GM23248 (cell line): ENCODE data around the gene SLC6A4. TPM values are rescaled to one million over a fixed set of nuclear protein-coding genes. Genes with fewer than 3 reads are reported as not detected.
"Not testable (repeated sequence)": the region's sequence is repeated elsewhere in the genome, so short reads cannot be mapped to it uniquely, and the experiment has no call there.

Experiments
- DNase-seq: peaks from one replicate; pipeline ENCODE4 v3.0.0-alpha.2; 2015
- H2AFZ ChIP-seq: fragments of 200-600 bp; sonication (generic); 2 replicates; pipeline ENCODE4 v1.6.1; 2016; ENCODE audit warnings: antibody characterized with exemption
- H3F3A ChIP-seq: fragments of 200-600 bp; sonication (generic); 2 replicates; pipeline ENCODE4 v1.6.1; 2016; ENCODE audit warnings: mild to moderate bottlenecking, antibody characterized with exemption, mixed run types; ENCODE audit not compliant: insufficient read depth
- H3K27ac ChIP-seq: fragments of 200-600 bp; sonication (generic); 2 replicates; pipeline ENCODE4 v1.5.1; 2016; ENCODE audit warnings: mild to moderate bottlenecking
- H3K27me3 ChIP-seq: fragments of 200-600 bp; sonication (generic); replicated peaks from 2 replicates; pipeline ENCODE4 v1.6.1; 2016; ENCODE audit warnings: mild to moderate bottlenecking; ENCODE audit not compliant: insufficient read depth
- H3K36me3 ChIP-seq: fragments of 200-600 bp; sonication (generic); 2 replicates; pipeline ENCODE4 v1.6.1; 2016; ENCODE audit warnings: low read depth, mild to moderate bottlenecking
- H3K4me1 ChIP-seq: fragments of 200-600 bp; sonication (generic); 2 replicates; pipeline ENCODE4 v1.6.1; 2016; ENCODE audit warnings: mild to moderate bottlenecking; ENCODE audit not compliant: insufficient read depth
- H3K4me2 ChIP-seq: fragments of 200-600 bp; sonication (generic); one replicate; pipeline ENCODE4 v1.6.1; 2016; ENCODE audit warnings: mild to moderate bottlenecking; ENCODE audit not compliant: unreplicated experiment
- H3K4me3 ChIP-seq: fragments of 200-600 bp; sonication (generic); 2 replicates; pipeline ENCODE4 v1.5.1; 2016; ENCODE audit warnings: mild to moderate bottlenecking
- H3K79me2 ChIP-seq: fragments of 200-600 bp; sonication (generic); 2 replicates; pipeline ENCODE4 v1.6.1; 2016; ENCODE audit warnings: mild to moderate bottlenecking; ENCODE audit not compliant: insufficient read depth
- H3K9ac ChIP-seq: fragments of 200-600 bp; sonication (generic); 2 replicates; pipeline ENCODE4 v1.6.1; 2016; ENCODE audit warnings: mild to moderate bottlenecking
- H3K9me2 ChIP-seq: fragments of 200-600 bp; sonication (generic); 2 replicates; pipeline ENCODE4 v1.6.1; 2016; ENCODE audit warnings: mixed run types, mild to moderate bottlenecking, moderate library complexity; ENCODE audit not compliant: insufficient read depth
- H3K9me3 ChIP-seq: fragments of 200-600 bp; sonication (generic); one replicate; pipeline ENCODE4 v1.6.1; 2017; ENCODE audit warnings: low read depth
- H4K20me1 ChIP-seq: fragments of 200-600 bp; sonication (generic); 2 replicates; pipeline ENCODE4 v1.6.0; 2016; ENCODE audit not compliant: insufficient read depth
- EZH2 ChIP-seq: fragments of 200-600 bp; sonication (generic); IDR thresholded peaks from 2 replicates; pipeline ENCODE4 v1.6.1; 2018; ENCODE audit warnings: antibody characterized with exemption, mild to moderate bottlenecking; ENCODE audit not compliant: insufficient read depth, poor library complexity, severe bottlenecking
- EZH2phosphoT487 ChIP-seq: fragments of 200-600 bp; sonication (generic); IDR thresholded peaks from 2 replicates; pipeline ENCODE4 v1.6.1; 2018; ENCODE audit warnings: antibody characterized with exemption, moderate library complexity, mild to moderate bottlenecking, low read depth; ENCODE audit not compliant: insufficient read depth
- WGBS, 2 experiments: methylation state at CpG; one replicate each; pipeline ENCODE4 v1.1.6; 2015 to 2017; ENCODE audit warnings: low lambda C conversion rate in 2 of 2, low coverage in 1 of 2; ENCODE audit errors: missing lambda C conversion rate in 2 of 2; 5-methylcytosine and 5-hydroxymethylcytosine counted together
- in situ Hi-C: fragments of 300-500 bp; cut with MboI; formaldehyde crosslinking; loops from 2 replicates; pipeline ENCODE4 v1.15.0; 2020
- polyA plus RNA-seq: library from polyadenylated mRNA; unstranded; fragments of >200 nt; fragmentation: Nextera tagmentation; extraction: Ambion mirVana; gene quantifications from 2 replicates; pipeline ENCODE4 v1.2.1, GENCODE V29; 2016
- small RNA-seq: library from RNA; depleted of rRNA; stranded (forward); fragments of <200 nt; gene quantifications from one replicate; pipeline ENCODE3, GENCODE V24; 2014; ENCODE audit warnings: low read depth, low replicate concordance
- total RNA-seq: library from RNA; depleted of rRNA; stranded (reverse); fragments of >200 nt; shearing (Covaris generic); gene quantifications from 2 replicates; pipeline ENCODE4 v1.2.3, GENCODE V29; 2014; rRNA removed

SLC6A4 gene
- total and polyA plus RNA-seq, 2 experiments from 2014 or later: 0.03 TPM; not detected in 1

GRCh38 chr17:30155389-30155788 is 80.1 kb downstream of the SLC6A4 start:
- H4K20me1 ChIP-seq: peaks cover 20% of the 10 kb centered on the region
- no peak overlapping the region for H2AFZ ChIP-seq
- no peak overlapping the region for H3K27ac ChIP-seq
- peaks cover 99% of the 10 kb centered on the region for H3K79me2 ChIP-seq
- no peaks in the 10 kb centered on the region for H3K9me2 ChIP-seq
- no peak overlapping the region for H3K9ac ChIP-seq
- no peaks in the 10 kb centered on the region for H3K9me3 ChIP-seq
- H3K36me3 ChIP-seq: peaks cover 21% of the 10 kb centered on the region
- no peak for DNase-seq
- in situ Hi-C loops: no loop called here
- no peak overlapping the region for H3K4me2 ChIP-seq
- H3K27me3 ChIP-seq: no peaks in the 10 kb centered on the region
- no peaks in the 10 kb centered on the region for H3K4me1 ChIP-seq
- WGBS, 2 experiments: 94 to 100% methylated on average over 2 of the region's 2 CpGs
- no peak for TF ChIP-seq EZH2phosphoT487
- no peak for TF ChIP-seq EZH2
- 0 out of 2 replicates have a peak, but pooled peaks cover 8% of the 10 kb centered on the region for H3F3A ChIP-seq
- H3K4me3 ChIP-seq: no peak overlapping the region

GRCh38 chr17:30153463-30153862 is 82.0 kb downstream of the SLC6A4 start:
- Histone ChIP-seq H4K20me1 (peaks cover 14% of the 10 kb centered on the region; the same call in 1 of the 2 replicates), H3K79me2 (peaks cover 99% of the 10 kb centered on the region), H3K27ac (no peak overlapping the region), H3K4me2 (no peak overlapping the region), H3K9me2 (no peaks in the 10 kb centered on the region), H2AFZ (no peak overlapping the region), H3K9me3 (no peaks in the 10 kb centered on the region), H3K9ac (no peak overlapping the region), H3K4me3 (no peak overlapping the region), H3F3A (0 out of 2 replicates have a peak, but pooled peaks cover 8% of the 10 kb centered on the region), H3K36me3 (peaks cover 9% of the 10 kb centered on the region; the same call in 1 of the 2 replicates), H3K4me1 (no peaks in the 10 kb centered on the region), H3K27me3 (no peaks in the 10 kb centered on the region)
- in situ Hi-C loops: no loop called here
- no peak for TF ChIP-seq EZH2phosphoT487
- no peak for TF ChIP-seq EZH2
- no peak for DNase-seq

- TF ChIP-seq EZH2: no peak
- no peak for TF ChIP-seq EZH2phosphoT487
- Histone ChIP-seq H3K36me3 (no peaks in the 10 kb centered on the region), H3K4me1 (no peaks in the 10 kb centered on the region), H4K20me1 (peaks cover 10% of the 10 kb centered on the region; the same call in 1 of the 2 replicates), H3K4me2 (no peak overlapping the region), H3K27me3 (no peaks in the 10 kb centered on the region), H3K9me2 (no peaks in the 10 kb centered on the region), H3K27ac (no peak overlapping the region), H3K9ac (no peak overlapping the region), H2AFZ (no peak overlapping the region), H3F3A (no peaks in the 10 kb centered on the region), H3K4me3 (no peak overlapping the region), H3K9me3 (no peaks in the 10 kb centered on the region), H3K79me2 (peaks cover 99% of the 10 kb centered on the region)
- WGBS, 2 experiments: 97 to 99% methylated on average over 4 of the region's 4 CpGs
- no peak for DNase-seq
- in situ Hi-C loops: no loop called here
Observed at GRCh38 chr17:30151471-30151870, 84.0 kb downstream of the SLC6A4 start.

GRCh38 chr17:30148376-30148775 is 87.1 kb downstream of the SLC6A4 start:
- no peak overlapping the region for H2AFZ ChIP-seq
- peaks cover 99% of the 10 kb centered on the region for H3K79me2 ChIP-seq
- peaks cover 10% of the 10 kb centered on the region; the same call in 1 of the 2 replicates for H4K20me1 ChIP-seq
- no peaks in the 10 kb centered on the region for H3F3A ChIP-seq
- no peaks in the 10 kb centered on the region for H3K27me3 ChIP-seq
- no peak overlapping the region for H3K27ac ChIP-seq
- TF ChIP-seq EZH2phosphoT487: no peak
- TF ChIP-seq EZH2: no peak
- no peaks in the 10 kb centered on the region for H3K4me1 ChIP-seq
- H3K4me2 ChIP-seq: no peak overlapping the region
- H3K4me3 ChIP-seq: no peak overlapping the region
- H3K9me2 ChIP-seq: no peaks in the 10 kb centered on the region
- 95% methylated on average over 1 of the region's 1 CpG for WGBS, 2 experiments
- no peak for DNase-seq
- H3K9ac ChIP-seq: no peak overlapping the region
- 0 out of 2 replicates have a peak, but pooled peaks cover 2% of the 10 kb centered on the region for H3K36me3 ChIP-seq
- no peaks in the 10 kb centered on the region for H3K9me3 ChIP-seq
- in situ Hi-C loops: no loop called here

- H3K27me3 ChIP-seq, H3K9me2 ChIP-seq, H3F3A ChIP-seq, H3K27ac ChIP-seq, H3K4me3 ChIP-seq, in situ Hi-C loops, H3K9me3 ChIP-seq, H2AFZ ChIP-seq, H3K4me2 ChIP-seq, H3K36me3 ChIP-seq, H3K9ac ChIP-seq, H3K4me1 ChIP-seq: not testable (repeated sequence)
- Histone ChIP-seq H4K20me1 (peaks cover 10% of the 10 kb centered on the region; the same call in 1 of the 2 replicates), H3K79me2 (peaks cover 99% of the 10 kb centered on the region)
- 87 to 90% methylated on average over 6 of the region's 6 CpGs for WGBS, 2 experiments
- DNase-seq: peak; percentile 6
Observed at GRCh38 chr17:30147860-30148259, 87.6 kb downstream of the SLC6A4 start.

Small RNA genes within 50 kb of the gene (small RNA-seq; reads per million reads assigned to genes)
- 38.4 reads per million, percentile 92 among the genes with 10 or more reads in this experiment for gene RF00154

Other genes starting within 250 kb of the SLC6A4 start
- 7.7 and 11.8 TPM in 2 replicates for gene NSRP1, start 118.9 kb downstream of the SLC6A4 start, total RNA-seq
- gene NSRP1, start 118.9 kb downstream of the SLC6A4 start, polyA plus RNA-seq: 53.5 and 54.8 TPM in 2 replicates
- gene BLMH, start 56.2 kb upstream of the SLC6A4 start, total RNA-seq: 17.3 and 18.8 TPM in 2 replicates
- 22.4 and 22.9 TPM in 2 replicates for gene BLMH, start 56.2 kb upstream of the SLC6A4 start, polyA plus RNA-seq
- gene TMIGD1, start 98.4 kb upstream of the SLC6A4 start, total RNA-seq: not detected in 2 replicates
- gene TMIGD1, start 98.4 kb upstream of the SLC6A4 start, polyA plus RNA-seq: not detected in 2 replicates
- gene CPD, start 143.2 kb upstream of the SLC6A4 start, total RNA-seq: 82.5 and 121 TPM in 2 replicates
- 24.6 and 28.0 TPM in 2 replicates for gene CPD, start 143.2 kb upstream of the SLC6A4 start, polyA plus RNA-seq
- gene GOSR1, start 241.7 kb upstream of the SLC6A4 start, total RNA-seq: 16.9 and 20.2 TPM in 2 replicates
- gene GOSR1, start 241.7 kb upstream of the SLC6A4 start, polyA plus RNA-seq: 44.2 and 44.8 TPM in 2 replicates